Measurements from ENCODE around the gene GPC6. TPM values are rescaled to one million over a fixed set of nuclear protein-coding genes. Genes with fewer than 3 reads are reported as not detected.

Gene GPC6
- total RNA-seq, 1 experiment from 2014 or later: 0.22 TPM

DNA sequence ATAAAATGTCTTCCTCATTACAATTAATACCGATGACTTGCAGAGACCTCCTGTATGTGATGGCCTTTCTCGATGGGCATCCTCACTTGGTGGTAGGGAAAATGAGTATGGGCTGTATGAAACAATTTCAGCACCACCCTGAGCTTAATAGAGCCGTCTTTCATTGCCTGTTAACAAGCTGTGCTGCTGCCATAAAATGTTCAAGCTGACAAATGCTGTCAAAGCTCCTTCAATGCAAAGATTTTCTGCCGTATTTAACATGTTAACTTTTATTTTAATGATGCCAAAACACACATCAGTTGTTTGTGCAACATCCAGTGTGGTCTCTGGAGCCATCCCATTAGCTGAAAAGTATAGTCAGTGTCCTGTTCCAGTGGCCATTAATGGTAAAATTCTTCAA is 110.1 kb downstream of the GPC6 start:
- Histone ChIP-seq H3K36me3 (ENCODE audit: control insufficient read depth in 1 of 2, insufficient read depth in 2 of 2, low read length in 2 of 2) (no peaks in the 10 kb centered on the region), H3K9ac (ENCODE audit: low read length) (no peak overlapping the region), H3K9me2 (ENCODE audit: insufficient read depth) (no peaks in the 10 kb centered on the region), H3K9me3 (ENCODE audit: control insufficient read depth in 1 of 2, insufficient read depth in 1 of 2, low read depth in 1 of 2, low read length in 2 of 2) (peaks cover 0 to 5% of the 10 kb centered on the region in 2 experiments; a peak in 1 of 4 replicates), H3K27me3 (ENCODE audit: insufficient read depth, low read length) (no peaks in the 10 kb centered on the region), H4K20me1 (ENCODE audit: insufficient read depth) (no peaks in the 10 kb centered on the region), H3K4me3 (replicated peaks in 1 of 2; ENCODE audit: low read depth in 1 of 2, low read length in 2 of 2) (no peak overlapping the region), H3K27ac (ENCODE audit: low read depth, low read length) (no peak overlapping the region), H2AFZ (ENCODE audit: low read depth, low read length, poor library complexity, severe bottlenecking) (no peak overlapping the region), H3K79me2 (ENCODE audit: insufficient read depth, low read length) (no peaks in the 10 kb centered on the region), H3K4me1 (ENCODE audit: control insufficient read depth in 1 of 2, insufficient read depth in 2 of 2, low read length in 2 of 2) (no peaks in the 10 kb centered on the region), H3K4me2 (ENCODE audit: low read length) (no peak overlapping the region)
- RAD21 ChIA-PET (ENCODE audit: low non-redundant PET in 1 of 2, low total read pairs in 2 of 2, uncharacterized antibody in 2 of 2, unreplicated experiment in 2 of 2): no interaction called here
- ATAC-seq (no peak), DNase-seq (ENCODE audit: low read depth, low spot score) (no peak)
- BruUV-seq (replicated peaks): no TSS peak
- POLR2A ChIA-PET: no interaction called here
- CTCF ChIA-PET: no interaction called here
- intact Hi-C loops (cut with micrococcal nuclease): no loop called here
- TF ChIP-seq ZNF274 (IDR thresholded peaks at IDR 0.05; ENCODE audit: low read depth, low read length) (no peak), ZFX (IDR thresholded peaks at IDR 0.05) (no peak), RAD21 (IDR thresholded peaks at IDR 0.05; ENCODE audit: low read depth) (no peak)

DNA sequence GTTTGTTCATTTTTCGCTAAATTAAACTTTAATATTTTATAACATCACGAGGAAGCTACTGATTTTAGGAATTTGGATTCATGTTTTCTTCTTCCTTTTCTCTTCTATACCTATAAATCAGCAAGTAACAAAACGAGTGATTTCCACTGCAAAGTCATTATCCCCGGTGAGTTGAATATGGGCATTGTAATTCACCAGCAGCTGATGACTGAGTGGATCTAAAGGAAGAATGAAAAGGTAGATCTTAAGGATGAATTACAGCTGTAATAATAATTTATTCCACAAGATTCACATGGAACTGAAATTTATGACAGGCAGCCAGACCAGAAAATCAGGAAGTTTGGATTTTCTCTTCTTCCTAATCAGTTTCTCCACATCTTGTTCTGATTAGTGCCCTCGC is 111.4 kb downstream of the GPC6 start:
- RAD21 ChIA-PET (ENCODE audit: low non-redundant PET in 1 of 2, low total read pairs in 2 of 2, uncharacterized antibody in 2 of 2, unreplicated experiment in 2 of 2): no interaction called here

More for the DNA sequence above, 111.4 kb downstream of the GPC6 start:
- Histone ChIP-seq H3K4me3 (replicated peaks in 1 of 2; ENCODE audit: low read depth in 1 of 2, low read length in 2 of 2) (no peak overlapping the region), H3K27ac (ENCODE audit: low read depth, low read length) (no peak overlapping the region), H3K27me3 (ENCODE audit: insufficient read depth, low read length) (no peaks in the 10 kb centered on the region), H3K9ac (ENCODE audit: low read length) (no peak overlapping the region), H2AFZ (ENCODE audit: low read depth, low read length, poor library complexity, severe bottlenecking) (no peak overlapping the region), H3K4me1 (ENCODE audit: control insufficient read depth in 1 of 2, insufficient read depth in 2 of 2, low read length in 2 of 2) (no peaks in the 10 kb centered on the region), H3K36me3 (ENCODE audit: control insufficient read depth in 1 of 2, insufficient read depth in 2 of 2, low read length in 2 of 2) (no peaks in the 10 kb centered on the region), H4K20me1 (ENCODE audit: insufficient read depth) (no peaks in the 10 kb centered on the region), H3K4me2 (ENCODE audit: low read length) (no peak overlapping the region), H3K9me2 (ENCODE audit: insufficient read depth) (no peaks in the 10 kb centered on the region), H3K9me3 (ENCODE audit: control insufficient read depth in 1 of 2, insufficient read depth in 1 of 2, low read depth in 1 of 2, low read length in 2 of 2) (peaks cover 6 to 9% of the 10 kb centered on the region in 2 experiments; a peak in 2 of 4 replicates), H3K79me2 (ENCODE audit: insufficient read depth, low read length) (no peaks in the 10 kb centered on the region)
- no peak for ATAC-seq
- TF ChIP-seq ZNF274 (IDR thresholded peaks at IDR 0.05; ENCODE audit: low read depth, low read length) (no peak), JUND (IDR thresholded peaks at IDR 0.05) (no peak), EGR1 (IDR thresholded peaks at IDR 0.05; ENCODE audit: low read depth) (no peak), YY1 (IDR thresholded peaks at IDR 0.05; ENCODE audit: extremely low read depth, insufficient replicate concordance, low read depth, low read length) (no peak), REST (IDR thresholded peaks at IDR 0.05; ENCODE audit: low read depth) (no peak), SRF (IDR thresholded peaks at IDR 0.05; ENCODE audit: low read depth) (no peak), SP1 (IDR thresholded peaks at IDR 0.05; ENCODE audit: low read depth) (no peak)
- TF ChIP-seq, protein P1, sequence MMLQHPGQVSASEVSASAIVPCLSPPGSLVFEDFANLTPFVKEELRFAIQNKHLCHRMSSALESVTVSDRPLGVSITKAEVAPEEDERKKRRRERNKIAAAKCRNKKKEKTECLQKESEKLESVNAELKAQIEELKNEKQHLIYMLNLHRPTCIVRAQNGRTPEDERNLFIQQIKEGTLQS (IDR thresholded peaks at IDR 0.05): no peak
- TF ChIP-seq, protein P2, sequence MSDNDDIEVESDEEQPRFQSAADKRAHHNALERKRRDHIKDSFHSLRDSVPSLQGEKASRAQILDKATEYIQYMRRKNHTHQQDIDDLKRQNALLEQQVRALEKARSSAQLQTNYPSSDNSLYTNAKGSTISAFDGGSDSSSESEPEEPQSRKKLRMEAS (IDR thresholded peaks at IDR 0.05): no peak
- ChIA-PET CTCF (no interaction called here), POLR2A (no interaction called here)
- DNase-seq (ENCODE audit: low read depth, low spot score): no peak
- no TSS peak for BruUV-seq (replicated peaks)
- intact Hi-C loops (cut with micrococcal nuclease): no loop called here
